Gastroesophageal sphincter (tissue), 4 donors: ENCODE results near the gene RAP1GDS1. TPM values are rescaled to one million over a fixed set of nuclear protein-coding genes. Genes with fewer than 3 reads are reported as not detected.
"Not testable (repeated sequence)": the region's sequence is repeated elsewhere in the genome, so short reads cannot be mapped to it uniquely, and the experiment has no call there.

Experiments
- ATAC-seq: fragments of 150-250 bp; one replicate; pipeline ENCODE4 v1.9.1; 2016; ENCODE audit warnings: mild to moderate bottlenecking, moderate library complexity
- H3K27ac ChIP-seq, 4 donors: fragments of 200-600 bp; sonication (generic) in 3 of 4; 1 replicate in 3 of 4; 2 replicates in 1 of 4; pipeline ENCODE4 v1.5.1; 2016 to 2019
- H3K27me3 ChIP-seq: fragments of 200-600 bp; sonication (generic); one replicate; pipeline ENCODE4 v1.5.1; 2019
- H3K36me3 ChIP-seq, 2 donors: fragments of 200-600 bp; sonication (generic); one replicate each; pipeline ENCODE4 v1.5.1; 2019; ENCODE audit warnings: control low read depth in 1 of 2
- H3K4me1 ChIP-seq, 3 donors: fragments of 200-600 bp; sonication (generic); 1 replicate in 2 of 3; 2 replicates in 1 of 3; pipeline ENCODE4 v1.5.1; 2016 to 2019; ENCODE audit warnings: control low read depth in 2 of 3
- H3K4me3 ChIP-seq, 2 donors: fragments of 200-600 bp; sonication (generic); one replicate each; pipeline ENCODE4 v1.5.1; 2019; ENCODE audit warnings: mild to moderate bottlenecking in 1 of 2, moderate library complexity in 1 of 2
- H3K9me3 ChIP-seq, 3 donors: fragments of 200-600 bp; sonication (generic); one replicate each; pipeline ENCODE4 v1.5.1; 2017 to 2019; ENCODE audit warnings: control low read depth in 2 of 3
- EP300 ChIP-seq: sonication (generic); formaldehyde crosslinking; IDR thresholded peaks from one replicate; pipeline ENCODE4 v1.6.1; 2017; ENCODE audit warnings: antibody characterized with exemption, mild to moderate bottlenecking
- POLR2A ChIP-seq, 2 donors: fragments of 450-650 bp; IDR thresholded peaks; one replicate each; pipeline ENCODE4 v1.6.1; 2017; ENCODE audit warnings: antibody characterized with exemption in 2 of 2, mild to moderate bottlenecking in 2 of 2, moderate library complexity in 1 of 2
- POLR2AphosphoS5 ChIP-seq: sonication (generic); formaldehyde crosslinking; IDR thresholded peaks from one replicate; pipeline ENCODE4 v1.6.1; 2017; ENCODE audit warnings: antibody characterized with exemption
- WGBS, 2 donors: methylation state at CpG; one replicate each; pipeline ENCODE4 v1.1.5; 2018; ENCODE audit warnings: low coverage in 1 of 2; 5-methylcytosine and 5-hydroxymethylcytosine counted together
- total RNA-seq, 4 donors: library from RNA; depleted of rRNA; stranded (reverse); fragments of >200 nt; gene quantifications; one replicate each; pipeline ENCODE4 v1.1.0, GENCODE V29; 2016
- TF ChIP-seq, protein P1 (sequence below), 4 experiments: fragments of 200-600 bp in 2 of 4; fragments of 450-650 bp in 2 of 4; sonication (generic) in 1 of 4; IDR thresholded peaks; one replicate each; pipeline ENCODE4 v1.5.1; 2017 to 2019; ENCODE audit warnings: antibody characterized with exemption in 4 of 4, mild to moderate bottlenecking in 2 of 4, moderate library complexity in 2 of 4

RAP1GDS1 gene
- total RNA-seq, 4 donors from 2014 or later: 30.9 to 46.1 (median 40.5) TPM

DNA sequence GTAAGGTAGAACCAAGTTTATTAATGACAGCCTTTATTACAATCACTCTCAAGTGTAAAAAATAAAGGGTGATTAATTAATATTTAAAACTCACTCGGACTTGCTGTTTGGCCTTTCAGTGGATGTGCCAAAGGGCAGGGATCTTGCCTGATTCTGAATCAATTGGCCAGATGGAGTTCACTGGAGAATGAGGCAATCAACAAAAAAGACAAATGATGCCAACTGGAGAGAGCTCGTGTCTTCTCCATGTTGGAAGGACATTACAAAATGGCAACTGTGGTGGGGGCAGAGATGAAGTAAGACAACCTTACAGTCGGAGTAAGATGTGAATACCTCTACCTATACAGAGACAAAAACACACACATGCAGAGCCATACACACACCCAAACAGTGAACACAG lies 209.2 kb downstream of the RAP1GDS1 start:
- H3K4me3 ChIP-seq: no peak overlapping the region
- H3K9me3 ChIP-seq: no peaks in the 10 kb centered on the region
- H3K27me3 ChIP-seq: no peaks in the 10 kb centered on the region
- H3K4me1 ChIP-seq: peaks cover 0 to 21% (median 0%) of the 10 kb centered on the region in 3 donors
- H3K36me3 ChIP-seq: peaks cover 0 to 6% of the 10 kb centered on the region in 2 donors
- no peak overlapping the region for H3K27ac ChIP-seq
- no peak for ATAC-seq
- 48 to 68% methylated on average over 2 to 3 of the region's 3 CpGs for WGBS, 2 donors
- TF ChIP-seq POLR2AphosphoS5 (no peak), POLR2A (IDR thresholded peaks at IDR 0.05) (no peak), EP300 (no peak)
- TF ChIP-seq, protein P1, sequence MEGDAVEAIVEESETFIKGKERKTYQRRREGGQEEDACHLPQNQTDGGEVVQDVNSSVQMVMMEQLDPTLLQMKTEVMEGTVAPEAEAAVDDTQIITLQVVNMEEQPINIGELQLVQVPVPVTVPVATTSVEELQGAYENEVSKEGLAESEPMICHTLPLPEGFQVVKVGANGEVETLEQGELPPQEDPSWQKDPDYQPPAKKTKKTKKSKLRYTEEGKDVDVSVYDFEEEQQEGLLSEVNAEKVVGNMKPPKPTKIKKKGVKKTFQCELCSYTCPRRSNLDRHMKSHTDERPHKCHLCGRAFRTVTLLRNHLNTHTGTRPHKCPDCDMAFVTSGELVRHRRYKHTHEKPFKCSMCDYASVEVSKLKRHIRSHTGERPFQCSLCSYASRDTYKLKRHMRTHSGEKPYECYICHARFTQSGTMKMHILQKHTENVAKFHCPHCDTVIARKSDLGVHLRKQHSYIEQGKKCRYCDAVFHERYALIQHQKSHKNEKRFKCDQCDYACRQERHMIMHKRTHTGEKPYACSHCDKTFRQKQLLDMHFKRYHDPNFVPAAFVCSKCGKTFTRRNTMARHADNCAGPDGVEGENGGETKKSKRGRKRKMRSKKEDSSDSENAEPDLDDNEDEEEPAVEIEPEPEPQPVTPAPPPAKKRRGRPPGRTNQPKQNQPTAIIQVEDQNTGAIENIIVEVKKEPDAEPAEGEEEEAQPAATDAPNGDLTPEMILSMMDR (IDR thresholded peaks at IDR 0.05): no peak

DNA sequence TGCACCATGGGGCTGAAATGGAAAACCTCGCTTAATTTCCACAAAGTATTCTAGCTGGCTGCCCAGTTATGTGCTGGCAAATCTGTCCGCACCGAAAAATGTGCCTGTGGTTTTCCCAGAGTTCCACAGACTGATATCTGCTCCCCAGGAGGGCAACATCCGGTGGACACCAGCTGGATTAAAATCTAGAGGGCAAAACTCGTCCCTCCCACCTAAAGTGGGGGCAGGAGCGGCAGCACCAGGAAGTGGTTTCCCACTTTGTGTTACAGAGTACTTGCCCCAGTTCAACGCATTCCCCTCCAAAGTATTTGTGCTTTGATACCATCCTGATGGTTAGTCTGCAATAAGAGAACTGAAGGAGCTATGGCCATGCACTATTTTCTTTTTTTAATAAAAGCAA lies 209.6 kb downstream of the RAP1GDS1 start:
- Histone ChIP-seq H3K27ac (no peak overlapping the region), H3K4me1 (peaks cover 0 to 21% (median 0%) of the 10 kb centered on the region in 3 donors), H3K27me3 (no peaks in the 10 kb centered on the region), H3K4me3 (no peak overlapping the region), H3K36me3 (peaks cover 0 to 6% of the 10 kb centered on the region in 2 donors), H3K9me3 (no peaks in the 10 kb centered on the region)
- 87 to 94% methylated on average over 3 to 5 of the region's 7 CpGs for WGBS, 2 donors
- TF ChIP-seq, protein P1 (IDR thresholded peaks at IDR 0.05): no peak
- TF ChIP-seq EP300 (no peak), POLR2A (IDR thresholded peaks at IDR 0.05) (no peak), POLR2AphosphoS5 (no peak)
- ATAC-seq: no peak

DNA sequence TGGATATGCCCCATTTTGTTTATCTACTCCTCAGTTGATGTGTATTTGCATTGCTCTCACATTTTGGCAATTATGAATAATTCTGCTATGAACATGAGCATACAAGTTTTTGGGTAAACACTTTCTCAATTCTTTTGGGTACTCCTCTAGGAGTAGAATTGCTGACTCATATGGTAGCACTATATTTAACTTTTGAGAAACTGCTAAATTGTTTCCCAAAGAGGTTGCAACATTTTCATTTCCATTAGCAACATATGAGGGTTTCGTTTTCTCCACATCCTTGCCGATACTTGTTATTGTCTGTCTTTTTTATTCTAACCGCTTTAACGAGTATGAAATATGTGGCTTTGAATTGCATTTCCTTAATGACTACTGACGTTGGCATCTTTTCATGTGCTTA lies 211.9 kb downstream of the RAP1GDS1 start:
- no peak overlapping the region for H3K27ac ChIP-seq
- 85 to 90% methylated on average over 2 to 5 of the region's 5 CpGs for WGBS, 2 donors
- no peaks in the 10 kb centered on the region for H3K27me3 ChIP-seq
- H3K36me3 ChIP-seq: peaks cover 0 to 16% of the 10 kb centered on the region in 2 donors
- H3K4me1 ChIP-seq: peaks cover 0 to 10% (median 0%) of the 10 kb centered on the region in 3 donors
- no peak for ATAC-seq
- H3K9me3 ChIP-seq: no peaks in the 10 kb centered on the region
- TF ChIP-seq EP300: no peak
- no peak for TF ChIP-seq POLR2A (IDR thresholded peaks at IDR 0.05)
- TF ChIP-seq POLR2AphosphoS5: no peak
- TF ChIP-seq, protein P1 (IDR thresholded peaks at IDR 0.05): no peak
- H3K4me3 ChIP-seq: no peak overlapping the region

DNA sequence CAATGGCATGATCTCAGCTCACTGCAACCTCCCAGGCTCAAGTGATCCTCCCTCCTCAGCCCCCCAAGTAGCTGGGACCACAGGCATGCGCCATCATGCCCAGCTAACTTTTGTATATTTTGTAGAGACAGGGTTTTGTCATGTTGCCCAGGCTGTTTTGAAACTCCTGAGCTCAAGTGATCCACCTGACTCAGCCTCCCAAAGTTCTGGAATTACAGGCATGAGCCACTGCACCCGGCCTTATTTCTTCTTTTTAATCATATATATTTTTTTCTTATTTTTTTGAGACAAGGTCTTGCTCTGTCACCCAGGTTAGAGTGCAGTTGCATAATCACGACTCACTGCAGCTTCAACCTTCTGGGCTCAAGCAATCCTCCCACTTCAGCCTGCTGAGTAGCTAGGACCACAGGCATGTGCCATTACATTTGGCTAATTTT lies 213.2 kb downstream of the RAP1GDS1 start:
- H3K4me3 ChIP-seq: no peak overlapping the region
- no peak overlapping the region for H3K27ac ChIP-seq
- 67 to 69% methylated on average over 3 of the region's 3 CpGs for WGBS, 2 donors
- H3K36me3 ChIP-seq: peaks cover 0 to 21% of the 10 kb centered on the region in 2 donors
- no peak for ATAC-seq
- H3K9me3 ChIP-seq: no peaks in the 10 kb centered on the region
- TF ChIP-seq, protein P1 (IDR thresholded peaks at IDR 0.05): no peak
- TF ChIP-seq EP300: no peak
- TF ChIP-seq POLR2AphosphoS5: no peak
- no peak for TF ChIP-seq POLR2A (IDR thresholded peaks at IDR 0.05)
- no peaks in the 10 kb centered on the region for H3K27me3 ChIP-seq
- no peaks in the 10 kb centered on the region for H3K4me1 ChIP-seq

DNA sequence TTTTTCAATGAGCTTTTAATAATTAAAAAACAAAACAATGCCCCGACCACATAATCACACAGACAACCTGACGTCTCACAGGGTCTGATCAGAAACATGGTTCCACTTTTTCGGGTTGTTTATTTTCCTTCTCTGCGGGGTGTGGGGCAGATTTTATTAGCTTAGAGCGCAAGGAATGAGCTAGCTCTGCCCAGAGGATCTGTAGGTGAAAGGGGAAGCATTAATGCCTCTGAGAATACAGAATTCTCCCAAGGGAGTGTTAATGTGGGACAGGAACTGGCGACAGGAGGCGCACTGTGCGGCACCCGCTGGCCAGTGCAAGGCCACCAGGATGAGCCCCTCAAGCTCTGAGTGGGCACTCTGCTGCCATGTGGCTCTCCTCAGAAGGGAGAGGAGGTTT lies 215.7 kb downstream of the RAP1GDS1 start:
- 80 to 94% methylated on average over 2 to 3 of the region's 9 CpGs for WGBS, 2 donors
- Histone ChIP-seq H3K27ac (no peak overlapping the region), H3K9me3 (no peaks in the 10 kb centered on the region), H3K4me3 (no peak overlapping the region), H3K36me3 (peaks cover 0 to 20% of the 10 kb centered on the region in 2 donors), H3K27me3 (no peaks in the 10 kb centered on the region), H3K4me1 (no peaks in the 10 kb centered on the region)
- TF ChIP-seq EP300 (no peak), POLR2AphosphoS5 (no peak), POLR2A (IDR thresholded peaks at IDR 0.05) (no peak)
- TF ChIP-seq, protein P1 (IDR thresholded peaks at IDR 0.05): no peak
- ATAC-seq: no peak

DNA sequence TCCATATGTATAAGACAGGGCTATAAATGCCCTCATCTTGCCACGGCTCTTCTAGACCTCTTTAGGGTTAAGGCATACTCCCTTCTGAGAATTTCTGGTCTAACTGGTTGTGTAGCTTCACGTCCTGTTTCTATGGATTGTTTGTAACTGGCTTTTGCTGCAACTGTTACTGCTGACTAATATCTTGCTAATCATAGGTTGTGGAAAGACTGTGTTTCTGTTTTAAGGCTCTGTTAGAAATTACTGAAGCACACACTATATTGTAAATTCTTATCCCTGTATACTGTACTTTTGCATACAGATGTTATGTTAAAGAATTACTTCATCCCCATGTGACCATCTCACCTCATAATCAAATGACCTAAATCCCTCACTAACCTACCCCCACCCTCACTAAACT lies 218.4 kb downstream of the RAP1GDS1 start:
- H3K4me3 ChIP-seq, H3K4me1 ChIP-seq, ATAC-seq, H3K9me3 ChIP-seq, H3K27ac ChIP-seq, H3K27me3 ChIP-seq: not testable (repeated sequence)
- 50 to 93% methylated on average over 1 to 2 of the region's 2 CpGs for WGBS, 2 donors
- peaks cover 0 to 15% of the 10 kb centered on the region in 2 donors for H3K36me3 ChIP-seq
